ENCODE data around the gene PPP4R3A.
"Not testable (repeated sequence)": the region's sequence is repeated elsewhere in the genome, so short reads cannot be mapped to it uniquely, and the experiment has no call there.

Gene PPP4R3A

GRCh38 chr14:91413547-91414474, 96.3 kb downstream of the PPP4R3A start:
- no peak overlapping the region for H3K4me3 ChIP-seq (ENCODE audit: low read length)
- TF ChIP-seq, protein P1, sequence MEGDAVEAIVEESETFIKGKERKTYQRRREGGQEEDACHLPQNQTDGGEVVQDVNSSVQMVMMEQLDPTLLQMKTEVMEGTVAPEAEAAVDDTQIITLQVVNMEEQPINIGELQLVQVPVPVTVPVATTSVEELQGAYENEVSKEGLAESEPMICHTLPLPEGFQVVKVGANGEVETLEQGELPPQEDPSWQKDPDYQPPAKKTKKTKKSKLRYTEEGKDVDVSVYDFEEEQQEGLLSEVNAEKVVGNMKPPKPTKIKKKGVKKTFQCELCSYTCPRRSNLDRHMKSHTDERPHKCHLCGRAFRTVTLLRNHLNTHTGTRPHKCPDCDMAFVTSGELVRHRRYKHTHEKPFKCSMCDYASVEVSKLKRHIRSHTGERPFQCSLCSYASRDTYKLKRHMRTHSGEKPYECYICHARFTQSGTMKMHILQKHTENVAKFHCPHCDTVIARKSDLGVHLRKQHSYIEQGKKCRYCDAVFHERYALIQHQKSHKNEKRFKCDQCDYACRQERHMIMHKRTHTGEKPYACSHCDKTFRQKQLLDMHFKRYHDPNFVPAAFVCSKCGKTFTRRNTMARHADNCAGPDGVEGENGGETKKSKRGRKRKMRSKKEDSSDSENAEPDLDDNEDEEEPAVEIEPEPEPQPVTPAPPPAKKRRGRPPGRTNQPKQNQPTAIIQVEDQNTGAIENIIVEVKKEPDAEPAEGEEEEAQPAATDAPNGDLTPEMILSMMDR (conservative IDR thresholded peaks at IDR 0.05; ENCODE audit: low read length): no peak
- DNase-seq (ENCODE audit: low read depth): no peak

DNA sequence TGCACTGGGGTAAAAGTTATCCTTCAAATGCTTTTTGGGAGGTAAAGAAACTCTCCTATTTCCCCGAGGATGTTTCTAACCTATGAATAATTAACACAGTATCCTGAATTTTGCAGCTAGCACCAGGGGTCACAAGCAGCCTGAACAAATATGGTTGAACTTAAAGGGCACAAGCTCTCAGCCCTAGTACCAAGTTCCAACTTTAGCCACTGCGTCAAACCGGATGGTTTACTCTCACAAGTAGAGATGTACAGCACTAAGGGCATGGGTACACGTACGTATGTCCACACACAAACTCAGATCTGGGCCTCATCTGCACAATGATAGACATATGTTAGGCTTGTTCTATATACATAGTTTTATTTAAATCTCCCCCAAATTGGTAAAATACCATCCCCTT, 97.2 kb downstream of the PPP4R3A start:
- DNase-seq (ENCODE audit: low read depth): no peak
- H3K4me3 ChIP-seq (ENCODE audit: low read length): no peak overlapping the region
- TF ChIP-seq, protein P1 (conservative IDR thresholded peaks at IDR 0.05; ENCODE audit: low read length): no peak

DNA sequence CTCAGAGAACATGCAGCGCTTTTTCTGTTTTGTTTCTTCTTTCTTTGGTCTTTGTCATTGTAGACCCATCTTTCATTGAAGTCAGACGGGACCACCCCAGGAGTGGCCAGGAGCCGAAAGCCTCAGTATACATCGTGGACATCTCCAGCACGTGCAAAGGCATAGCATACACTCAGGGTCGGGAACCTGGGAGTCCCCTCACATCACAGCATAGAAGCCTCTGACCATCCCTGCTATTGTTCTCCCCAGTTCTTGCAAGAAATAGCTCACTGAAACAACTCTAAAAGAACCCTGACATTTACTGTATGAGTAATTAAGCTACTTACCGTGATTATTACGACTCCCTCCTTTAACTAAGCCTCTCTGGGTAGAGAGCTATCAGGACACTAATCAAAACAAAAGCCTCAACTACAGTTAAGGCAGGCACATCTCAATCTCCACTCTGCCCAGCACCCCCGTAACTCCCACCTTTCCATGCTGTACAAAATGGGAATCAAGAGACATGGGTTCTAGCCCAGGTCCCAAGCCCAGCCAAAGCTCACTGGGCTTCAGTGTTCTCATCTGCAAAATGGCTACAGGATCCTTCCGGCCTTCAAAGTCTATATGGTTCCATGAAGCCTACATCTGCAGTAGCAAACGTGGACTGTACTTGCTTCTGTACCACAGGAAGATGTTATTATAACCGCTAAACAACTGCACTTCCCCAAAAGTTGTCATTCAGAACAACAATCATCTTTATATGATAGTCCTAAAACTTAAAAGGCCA, 99.2 kb downstream of the PPP4R3A start:
- TF ChIP-seq, protein P1 (conservative IDR thresholded peaks at IDR 0.05; ENCODE audit: low read length): no peak
- no peak overlapping the region for H3K4me3 ChIP-seq (ENCODE audit: low read length)
- DNase-seq (ENCODE audit: low read depth): no peak

DNA sequence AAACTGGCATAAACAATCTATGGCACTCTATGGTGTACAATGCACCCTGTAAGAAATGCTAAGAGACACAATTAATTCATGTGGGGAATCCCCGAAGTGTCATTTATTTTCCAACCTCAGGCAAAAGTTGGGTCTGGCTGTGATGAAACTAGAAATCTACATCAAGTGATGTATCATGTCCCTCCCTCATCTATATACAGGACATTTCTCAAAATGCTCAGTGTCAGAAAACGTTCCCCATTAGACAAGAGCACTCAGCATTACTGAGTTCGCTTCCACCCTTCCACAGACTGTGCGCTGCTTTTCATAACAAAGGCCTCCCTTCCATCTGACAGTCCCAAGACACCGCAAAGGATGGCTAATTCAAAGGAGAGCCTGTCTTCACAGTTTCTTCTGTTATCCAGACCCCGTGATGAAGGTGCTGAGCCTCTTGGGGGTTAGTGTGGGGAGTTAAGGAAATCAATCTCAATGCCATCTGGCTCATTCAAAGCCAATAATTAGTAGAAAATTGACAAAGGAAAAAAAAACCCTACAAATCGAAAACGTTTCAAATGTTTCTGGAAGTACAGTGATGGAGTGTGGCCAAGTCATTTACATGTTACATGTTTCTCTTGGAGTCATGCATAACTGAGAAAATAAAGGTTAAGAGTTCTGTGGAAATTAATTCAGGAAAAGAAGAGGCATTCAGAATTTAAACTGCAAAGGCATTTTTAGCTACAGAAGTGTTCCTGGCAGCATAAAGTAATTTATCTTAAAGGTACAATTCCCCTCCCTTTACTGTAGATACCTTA, 100.0 kb downstream of the PPP4R3A start:
- no peak for DNase-seq (ENCODE audit: low read depth)
- H3K4me3 ChIP-seq (ENCODE audit: low read length): no peak overlapping the region
- TF ChIP-seq, protein P1 (conservative IDR thresholded peaks at IDR 0.05; ENCODE audit: low read length): no peak

DNA sequence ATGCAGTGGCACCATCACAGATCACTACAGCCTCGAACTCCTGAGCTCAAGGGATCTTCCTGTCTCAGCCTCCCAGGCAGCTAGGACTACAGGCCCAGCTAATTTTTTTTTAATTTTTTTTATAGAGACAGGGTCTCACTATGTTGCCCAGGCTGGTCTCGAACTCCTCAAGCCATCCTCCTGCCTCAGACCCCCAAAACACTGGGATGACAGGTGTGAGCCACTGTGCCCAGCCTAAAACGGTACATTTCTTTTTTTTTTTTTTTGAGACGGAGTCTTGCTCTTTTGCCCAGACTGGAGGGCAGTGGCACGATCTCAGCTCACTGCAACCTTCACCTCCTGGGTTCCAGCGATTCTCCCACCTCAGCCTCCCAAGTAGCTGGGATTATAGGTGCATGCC, 100.9 kb downstream of the PPP4R3A start:
- not testable (repeated sequence) for DNase-seq (ENCODE audit: low read depth); H3K4me3 ChIP-seq (ENCODE audit: low read length)
